ENCODE results near the gene GPC5.

DNA sequence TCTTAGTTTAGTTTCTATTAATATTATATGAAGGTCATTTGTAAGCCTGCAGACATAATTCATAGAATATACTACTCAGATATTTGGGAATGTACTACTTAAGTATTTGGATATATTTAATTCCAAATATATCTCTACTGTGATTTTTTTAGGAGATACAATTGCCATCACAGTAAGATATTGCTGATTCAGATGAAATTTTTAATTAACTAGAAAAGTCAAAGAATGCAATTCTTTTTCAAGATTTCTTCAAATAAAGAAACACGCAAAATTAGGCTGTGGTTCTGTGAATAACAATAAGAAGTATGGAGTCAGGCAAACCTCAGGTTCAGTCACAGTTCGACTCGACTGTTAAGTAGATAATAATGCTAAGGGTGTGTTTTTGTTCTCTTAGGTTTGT lies 1277.8 kb downstream of the GPC5 start:
- TF ChIP-seq POLR2A (IDR thresholded peaks at IDR 0.05), result no peak
- TF ChIP-seq, protein P1, sequence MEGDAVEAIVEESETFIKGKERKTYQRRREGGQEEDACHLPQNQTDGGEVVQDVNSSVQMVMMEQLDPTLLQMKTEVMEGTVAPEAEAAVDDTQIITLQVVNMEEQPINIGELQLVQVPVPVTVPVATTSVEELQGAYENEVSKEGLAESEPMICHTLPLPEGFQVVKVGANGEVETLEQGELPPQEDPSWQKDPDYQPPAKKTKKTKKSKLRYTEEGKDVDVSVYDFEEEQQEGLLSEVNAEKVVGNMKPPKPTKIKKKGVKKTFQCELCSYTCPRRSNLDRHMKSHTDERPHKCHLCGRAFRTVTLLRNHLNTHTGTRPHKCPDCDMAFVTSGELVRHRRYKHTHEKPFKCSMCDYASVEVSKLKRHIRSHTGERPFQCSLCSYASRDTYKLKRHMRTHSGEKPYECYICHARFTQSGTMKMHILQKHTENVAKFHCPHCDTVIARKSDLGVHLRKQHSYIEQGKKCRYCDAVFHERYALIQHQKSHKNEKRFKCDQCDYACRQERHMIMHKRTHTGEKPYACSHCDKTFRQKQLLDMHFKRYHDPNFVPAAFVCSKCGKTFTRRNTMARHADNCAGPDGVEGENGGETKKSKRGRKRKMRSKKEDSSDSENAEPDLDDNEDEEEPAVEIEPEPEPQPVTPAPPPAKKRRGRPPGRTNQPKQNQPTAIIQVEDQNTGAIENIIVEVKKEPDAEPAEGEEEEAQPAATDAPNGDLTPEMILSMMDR (IDR thresholded peaks at IDR 0.05 in 4 of 5, conservative IDR thresholded peaks at IDR 0.05 in 1 of 5), result no peak

Measured in gastrocnemius medialis (tissue), 4 donors.